GM12865 (cell line): ENCODE data around the gene OPCML.

Source experiments
- DNase-seq: peaks from one replicate; pipeline ENCODE4 v3.0.0; 2010; ENCODE audit warnings: low read depth
- H3K4me3 ChIP-seq: 2 replicates; pipeline ENCODE4 v1.5.1; 2011; ENCODE audit warnings: mild to moderate bottlenecking, low read depth, low read length, control low read depth
- CTCF ChIP-seq: IDR thresholded peaks from 2 replicates; pipeline ENCODE4 v1.5.1; 2011; ENCODE audit warnings: low read length, control low read depth, low read depth, inconsistent platforms; ENCODE audit not compliant: insufficient read depth; ENCODE audit errors: missing control alignments

Gene OPCML

GRCh38 chr11:132549561-132549960 lies 982.7 kb downstream of the OPCML start:
- no peak overlapping the region for H3K4me3 ChIP-seq
- TF ChIP-seq CTCF = no peak
- DNase-seq = no peak

GRCh38 chr11:132549001-132549400 lies 983.3 kb downstream of the OPCML start:
- H3K4me3 ChIP-seq = no peak overlapping the region
- no peak for TF ChIP-seq CTCF
- no peak for DNase-seq

GRCh38 chr11:132544007-132544406 lies 988.3 kb downstream of the OPCML start:
- TF ChIP-seq CTCF = no peak
- no peak for DNase-seq
- H3K4me3 ChIP-seq = no peak overlapping the region

- TF ChIP-seq CTCF = no peak
- peak; percentile 44 for DNase-seq
- no peak overlapping the region for H3K4me3 ChIP-seq
Observed at GRCh38 chr11:132541794-132542193, 990.5 kb downstream of the OPCML start.

- no peak for TF ChIP-seq CTCF
- DNase-seq = no peak
- no peak overlapping the region for H3K4me3 ChIP-seq
Observed at GRCh38 chr11:132540581-132540980, 991.7 kb downstream of the OPCML start.

GRCh38 chr11:132539590-132540368 lies 992.5 kb downstream of the OPCML start:
- no peak for TF ChIP-seq CTCF
- no peak overlapping the region for H3K4me3 ChIP-seq
- no peak for DNase-seq

- H3K4me3 ChIP-seq = no peak overlapping the region
- TF ChIP-seq CTCF = no peak
- DNase-seq = no peak
Observed at GRCh38 chr11:132538642-132539041, 993.7 kb downstream of the OPCML start.
